Fibroblast of pulmonary artery (primary cell): Measurements from ENCODE around the gene MINK1.

Source experiments
- DNase-seq: peaks from one replicate; pipeline ENCODE4 v3.0.0-alpha.2; 2010; ENCODE audit warnings: low read depth
- H3K4me3 ChIP-seq: replicated peaks from 2 replicates; pipeline ENCODE4 v1.5.1; 2011; ENCODE audit warnings: low read depth, mild to moderate bottlenecking, control low read depth, low read length, moderate library complexity
- CTCF ChIP-seq: IDR thresholded peaks from 2 replicates; pipeline ENCODE4 v1.5.1; 2011; ENCODE audit warnings: mild to moderate bottlenecking, control low read depth, low read length, inconsistent platforms; ENCODE audit errors: missing control alignments

MINK1 gene

GRCh38 chr17:4891411-4892410 lies 58.6 kb downstream of the MINK1 start:
- H3K4me3 ChIP-seq, result no peak overlapping the region
- no peak for TF ChIP-seq CTCF
- no peak for DNase-seq

DNA sequence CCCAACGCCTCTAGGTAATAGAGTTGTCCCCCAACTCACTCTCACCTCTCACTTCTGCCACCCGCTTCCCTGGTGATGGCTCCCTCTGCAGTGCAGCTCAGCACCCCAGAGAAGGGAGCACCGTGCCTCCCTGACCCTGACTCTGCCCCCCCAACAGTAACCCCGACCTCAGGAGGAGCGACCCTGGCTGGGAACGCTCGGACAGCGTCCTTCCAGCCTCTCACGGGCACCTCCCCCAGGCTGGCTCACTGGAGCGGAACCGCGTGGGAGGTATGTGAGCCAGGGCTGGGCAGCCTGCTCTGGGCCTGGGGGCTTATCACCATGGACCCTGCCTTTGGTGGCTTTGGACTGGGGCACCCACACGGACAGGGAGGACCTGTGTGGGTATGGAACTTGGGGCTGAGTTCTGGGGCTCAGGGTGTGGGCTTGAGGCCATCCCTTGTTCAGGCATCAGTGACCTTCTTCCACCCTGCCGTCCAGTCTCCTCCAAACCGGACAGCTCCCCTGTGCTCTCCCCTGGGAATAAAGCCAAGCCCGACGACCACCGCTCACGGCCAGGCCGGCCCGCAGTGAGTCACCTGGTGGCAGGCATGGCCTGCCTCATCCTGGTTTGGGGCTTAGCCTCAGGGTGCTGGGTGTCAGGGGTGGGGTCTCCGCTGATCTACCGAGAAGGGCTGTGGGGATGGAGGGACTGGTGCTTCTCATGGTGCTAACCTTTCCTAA lies 59.5 kb downstream of the MINK1 start:
- no peak for DNase-seq
- H3K4me3 ChIP-seq, result no peak overlapping the region
- TF ChIP-seq CTCF, result no peak

GRCh38 chr17:4893272-4893671 lies 60.1 kb downstream of the MINK1 start:
- no peak for TF ChIP-seq CTCF
- no peak overlapping the region for H3K4me3 ChIP-seq
- no peak for DNase-seq

GRCh38 chr17:4893721-4894560 lies 60.8 kb downstream of the MINK1 start:
- H3K4me3 ChIP-seq, result no peak overlapping the region
- no peak for TF ChIP-seq CTCF

DNA sequence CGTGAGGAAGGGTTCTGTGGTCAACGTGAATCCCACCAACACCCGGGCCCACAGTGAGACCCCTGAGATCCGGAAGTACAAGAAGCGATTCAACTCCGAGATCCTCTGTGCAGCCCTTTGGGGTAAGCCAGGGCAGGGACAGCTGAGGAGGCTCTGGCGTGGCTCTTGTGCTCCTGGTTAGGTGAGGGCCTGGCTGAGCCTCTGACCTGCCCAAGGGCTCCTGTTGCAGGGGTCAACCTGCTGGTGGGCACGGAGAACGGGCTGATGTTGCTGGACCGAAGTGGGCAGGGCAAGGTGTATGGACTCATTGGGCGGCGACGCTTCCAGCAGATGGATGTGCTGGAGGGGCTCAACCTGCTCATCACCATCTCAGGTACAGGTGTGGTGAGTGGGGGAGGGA lies 62.0 kb downstream of the MINK1 start:
- TF ChIP-seq CTCF, result no peak
- no peak overlapping the region for H3K4me3 ChIP-seq
- no peak for DNase-seq

More at GRCh38 chr17:4893721-4894560, 60.8 kb downstream of the MINK1 start:
- no peak for DNase-seq

GRCh38 chr17:4895657-4896331 lies 62.7 kb downstream of the MINK1 start:
- DNase-seq, result no peak
- no peak for TF ChIP-seq CTCF
- no peak overlapping the region for H3K4me3 ChIP-seq
